Mesothelial cell of epicardium (in vitro differentiated cells): ENCODE results near the gene TCEANC2. TPM values are rescaled to one million over a fixed set of nuclear protein-coding genes. Genes with fewer than 3 reads are reported as not detected.

Experiments
- DNase-seq, 2 experiments: peaks; one replicate each; pipeline ENCODE4 v3.0.0; 2021; ENCODE audit warnings: low spot score in 2 of 2; ENCODE audit not compliant: unreplicated experiment in 2 of 2
- H3K27ac Mint-ChIP-seq: 2 replicates; pipeline ENCODE4 v1.8.0; 2021; ENCODE audit warnings: mixed read lengths
- H3K27me3 Mint-ChIP-seq: 2 replicates; pipeline ENCODE4 v1.8.0; 2021; ENCODE audit warnings: low read depth, mixed read lengths
- H3K36me3 Mint-ChIP-seq: 2 replicates; pipeline ENCODE4 v1.8.0; 2021; ENCODE audit warnings: mixed read lengths
- H3K4me1 Mint-ChIP-seq: 2 replicates; pipeline ENCODE4 v1.8.0; 2021; ENCODE audit warnings: mixed read lengths
- H3K4me3 Mint-ChIP-seq: 2 replicates; pipeline ENCODE4 v1.8.0; 2021; ENCODE audit warnings: mild to moderate bottlenecking, moderate library complexity, mixed read lengths
- H3K9me3 Mint-ChIP-seq: 2 replicates; pipeline ENCODE4 v1.8.0; 2021; ENCODE audit warnings: mixed read lengths
- CTCF ChIP-seq: fragments of 200-600 bp; sonication (generic); IDR thresholded peaks from one replicate; pipeline ENCODE4 v1.5.0; 2021; ENCODE audit warnings: antibody characterized with exemption; ENCODE audit not compliant: unreplicated experiment
- total RNA-seq: library from RNA; stranded (reverse); gene quantifications from 3 replicates; pipeline ENCODE4 v1.2.1, GENCODE V29; 2021

TCEANC2 gene
- total RNA-seq, 1 donor from 2014 or later = 7.8 TPM

GRCh38 chr1:54136963-54137533 is 83.6 kb downstream of the TCEANC2 start:
- no peaks in the 10 kb centered on the region for H3K36me3 Mint-ChIP-seq
- no peaks in the 10 kb centered on the region for H3K27me3 Mint-ChIP-seq
- TF ChIP-seq CTCF = no peak
- peak overlapping the region; percentile 71 for H3K27ac Mint-ChIP-seq
- H3K9me3 Mint-ChIP-seq = no peaks in the 10 kb centered on the region
- no peak overlapping the region for H3K4me3 Mint-ChIP-seq
- DNase-seq = no peak
- H3K4me1 Mint-ChIP-seq = peaks cover 36% of the 10 kb centered on the region

- Mint-ChIP-seq H3K4me1 (peaks cover 36% of the 10 kb centered on the region), H3K4me3 (no peak overlapping the region), H3K27me3 (no peaks in the 10 kb centered on the region), H3K9me3 (no peaks in the 10 kb centered on the region), H3K36me3 (no peaks in the 10 kb centered on the region), H3K27ac (peak overlapping the region; percentile 71)
- no peak for TF ChIP-seq CTCF
- DNase-seq = no peak
These were observed 84.2 kb downstream of the TCEANC2 start for GRCh38 chr1:54137534-54138061.

GRCh38 chr1:54138994-54139393 is 85.6 kb downstream of the TCEANC2 start:
- Mint-ChIP-seq H3K27ac (no peak overlapping the region), H3K4me3 (no peak overlapping the region), H3K4me1 (peaks cover 36% of the 10 kb centered on the region), H3K27me3 (no peaks in the 10 kb centered on the region), H3K36me3 (no peaks in the 10 kb centered on the region), H3K9me3 (no peaks in the 10 kb centered on the region)
- DNase-seq = no peak
- no peak for TF ChIP-seq CTCF

- Mint-ChIP-seq H3K4me1 (peaks cover 36% of the 10 kb centered on the region), H3K36me3 (no peaks in the 10 kb centered on the region), H3K4me3 (no peak overlapping the region), H3K9me3 (no peaks in the 10 kb centered on the region), H3K27ac (no peak overlapping the region), H3K27me3 (no peaks in the 10 kb centered on the region)
- no peak for DNase-seq
- no peak for TF ChIP-seq CTCF
These were observed 86.3 kb downstream of the TCEANC2 start for GRCh38 chr1:54139711-54140110.

GRCh38 chr1:54142146-54142900 is 88.9 kb downstream of the TCEANC2 start:
- no peak overlapping the region for H3K27ac Mint-ChIP-seq
- H3K4me1 Mint-ChIP-seq = peaks cover 17% of the 10 kb centered on the region
- no peak for DNase-seq
- no peaks in the 10 kb centered on the region for H3K27me3 Mint-ChIP-seq
- no peak for TF ChIP-seq CTCF
- H3K4me3 Mint-ChIP-seq = no peak overlapping the region
- no peaks in the 10 kb centered on the region for H3K9me3 Mint-ChIP-seq
- H3K36me3 Mint-ChIP-seq = no peaks in the 10 kb centered on the region
